ENCODE measurements around the gene ANXA2R. TPM values are rescaled to one million over a fixed set of nuclear protein-coding genes. Genes with fewer than 3 reads are reported as not detected.

ANXA2R gene
- total and polyA plus RNA-seq, 9 of the 15 experiments (the other 6 are each of a cell fraction or from before 2014, with no cell fraction given): 2.1 to 4.8 (median 3.4) TPM

- no peak for TF ChIP-seq MCM2 (IDR thresholded peaks at IDR 0.05; ENCODE audit: low read depth)
- TF ChIP-seq RAD21 (CRISPR knock-in tag; conservative IDR thresholded peaks at IDR 0.05 in 1 of 2, IDR thresholded peaks at IDR 0.05 in 1 of 2): no peak
- TF ChIP-seq ZNF644 (tag; IDR thresholded peaks at IDR 0.05; ENCODE audit: low read depth): no peak
- no peak for TF ChIP-seq CHD4 (IDR thresholded peaks at IDR 0.05; ENCODE audit: insufficient read depth, insufficient replicate concordance, low read depth, low read length, poor library complexity, severe bottlenecking)
- TF ChIP-seq CHD1 (IDR thresholded peaks at IDR 0.05; ENCODE audit: low read length): no peak
- no peak for TF ChIP-seq GTF2E2 (tag; IDR thresholded peaks at IDR 0.05)
- no peak for TF ChIP-seq THRB (CRISPR knock-in tag; conservative IDR thresholded peaks at IDR 0.05)
- TF ChIP-seq JUND (IDR thresholded peaks at IDR 0.05; ENCODE audit: borderline replicate concordance, low read depth, low read length): peak; percentile 70; the same call in 1 of the 2 replicates
- no peak; the same call in 1 of the 3 replicates for TF ChIP-seq JUND (tag; IDR thresholded peaks at IDR 0.05; ENCODE audit: borderline replicate concordance, low read depth, low read length)
- TF ChIP-seq XRCC3 (IDR thresholded peaks at IDR 0.05): no peak
- TF ChIP-seq NCOA1 (IDR thresholded peaks at IDR 0.05; ENCODE audit: low read depth): no peak
- no peak for TF ChIP-seq NFIX (CRISPR knock-in tag; IDR thresholded peaks at IDR 0.05; ENCODE audit: low read depth)
- no peak for TF ChIP-seq ZNF75A (CRISPR knock-in tag; IDR thresholded peaks at IDR 0.05)
- TF ChIP-seq ZC3H8 (IDR thresholded peaks at IDR 0.05): no peak
- TF ChIP-seq SMARCB1 (IDR thresholded peaks at IDR 0.05; ENCODE audit: insufficient read length, low read depth): no peak
- no peak for TF ChIP-seq PTTG1 (tag; IDR thresholded peaks at IDR 0.05; ENCODE audit: low read depth)
- no peak for TF ChIP-seq ZZZ3 (IDR thresholded peaks at IDR 0.05)
- no peak for TF ChIP-seq ZNF511 (CRISPR knock-in tag; IDR thresholded peaks at IDR 0.05)
- no peak for TF ChIP-seq USF2 (CRISPR knock-in tag; IDR thresholded peaks at IDR 0.05)
- no peak for TF ChIP-seq MBD1 (CRISPR knock-in tag; IDR thresholded peaks at IDR 0.05)
- no peak for TF ChIP-seq TCF15 (CRISPR knock-in tag; IDR thresholded peaks at IDR 0.05)
- TF ChIP-seq SNRNP70 (optimal IDR thresholded peaks at IDR 0.05; ENCODE audit: low read depth, low read length): no peak
- peak; percentile 19; the same call in 1 of the 2 replicates for TF ChIP-seq MTA3 (IDR thresholded peaks at IDR 0.05; ENCODE audit: borderline replicate concordance)
- no peak for TF ChIP-seq CBFA2T3 (IDR thresholded peaks at IDR 0.05)
Measured at GRCh38 chr5:43066799-43067741, 27.0 kb upstream of the ANXA2R start (continued).

Measured in K562 (cell line).